HepG2 (cell line): ENCODE measurements around the gene CLDN9. TPM values are rescaled to one million over a fixed set of nuclear protein-coding genes. Genes with fewer than 3 reads are reported as not detected.

Source experiments
- ARNTL ChIP-seq: sonication (generic); formaldehyde crosslinking; IDR thresholded peaks from 2 replicates; pipeline ENCODE4 v1.4.0; 2020; ENCODE audit warnings: mild to moderate bottlenecking, missing genetic modification reagents
- ATF6 ChIP-seq: sonication (generic); formaldehyde crosslinking; conservative IDR thresholded peaks from 2 replicates; pipeline ENCODE4 v1.4.0; 2020; ENCODE audit warnings: missing genetic modification reagents
- CBFB ChIP-seq: sonication (generic); formaldehyde crosslinking; IDR thresholded peaks from 2 replicates; pipeline ENCODE4 v1.4.0; 2020; ENCODE audit warnings: missing genetic modification reagents
- ETV6 ChIP-seq: sonication (generic); formaldehyde crosslinking; conservative IDR thresholded peaks from 2 replicates; pipeline ENCODE4 v1.4.0; 2020; ENCODE audit warnings: missing genetic modification reagents
- GATAD1 ChIP-seq: IDR thresholded peaks from 2 replicates; pipeline ENCODE4 v1.6.1; 2016; ENCODE audit warnings: missing genetic modification reagents, missing compliant biosample characterization
- KLF9 ChIP-seq: IDR thresholded peaks from 2 replicates; pipeline ENCODE4 v1.6.1; 2016; ENCODE audit warnings: low read depth
- NCOA2 ChIP-seq: sonication (generic); formaldehyde crosslinking; IDR thresholded peaks from 2 replicates; pipeline ENCODE4 v1.8.0; 2022; ENCODE audit warnings: inconsistent platforms
- NONO ChIP-seq, 2 experiments: fragments of 450-650 bp in 1 of 2; sonication (generic) in 1 of 2; formaldehyde crosslinking in 1 of 2; IDR thresholded peaks in 1 of 2; conservative IDR thresholded peaks in 1 of 2; 2 replicates each; pipeline versions ENCODE4 v1.6.1 to v1.8.0; 2017 to 2022; ENCODE audit warnings: mild to moderate bottlenecking in 1 of 2, missing genetic modification reagents in 1 of 2, moderate library complexity in 1 of 2
- PAWR ChIP-seq: sonication (generic); formaldehyde crosslinking; IDR thresholded peaks from 2 replicates; pipeline ENCODE4 v1.4.0; 2020; ENCODE audit warnings: missing genetic modification reagents, mild to moderate bottlenecking, borderline replicate concordance
- RNF2 ChIP-seq: fragments of 450-650 bp; conservative IDR thresholded peaks from 2 replicates; pipeline ENCODE4 v1.6.1; 2016; ENCODE audit warnings: low read depth
- SKI ChIP-seq: fragments of 450-650 bp; IDR thresholded peaks from one replicate; pipeline ENCODE4 v1.6.1; 2018; ENCODE audit warnings: mild to moderate bottlenecking; ENCODE audit not compliant: partially characterized antibody
- TCF7 ChIP-seq: sonication (generic); IDR thresholded peaks from 2 replicates; pipeline ENCODE4 v1.6.1; 2016; ENCODE audit warnings: antibody characterized with exemption, low read depth
- ZC3H13 ChIP-seq: sonication (generic); formaldehyde crosslinking; IDR thresholded peaks from 2 replicates; pipeline ENCODE4 v1.8.1; 2023; ENCODE audit warnings: mild to moderate bottlenecking, missing genetic modification reagents, moderate library complexity
- ZNF101 ChIP-seq: sonication (generic); formaldehyde crosslinking; IDR thresholded peaks from 2 replicates; pipeline ENCODE4 v1.4.0; 2020; ENCODE audit warnings: mild to moderate bottlenecking, low read depth, missing genetic modification reagents, borderline replicate concordance
- ZNF274 ChIP-seq: sonication (generic); formaldehyde crosslinking; IDR thresholded peaks from 2 replicates; pipeline ENCODE4 v1.5.1; 2020; ENCODE audit warnings: mild to moderate bottlenecking, missing genetic modification reagents
- ZNF292 ChIP-seq: sonication (generic); formaldehyde crosslinking; IDR thresholded peaks from 2 replicates; pipeline ENCODE4 v1.8.1; 2022; ENCODE audit warnings: mild to moderate bottlenecking, low read depth, missing genetic modification reagents, borderline replicate concordance
- ZNF382 ChIP-seq: sonication (generic); formaldehyde crosslinking; IDR thresholded peaks from 2 replicates; pipeline ENCODE4 v1.5.0; 2020; ENCODE audit warnings: missing genetic modification reagents, mild to moderate bottlenecking, borderline replicate concordance
- ZNF530 ChIP-seq: sonication (generic); formaldehyde crosslinking; IDR thresholded peaks from 2 replicates; pipeline ENCODE4 v1.5.0; 2020; ENCODE audit warnings: low read depth, mild to moderate bottlenecking, missing genetic modification reagents
- ZNF609 ChIP-seq: sonication (generic); formaldehyde crosslinking; IDR thresholded peaks from 2 replicates; pipeline ENCODE4 v1.4.0; 2020; ENCODE audit warnings: mild to moderate bottlenecking, missing genetic modification reagents, borderline replicate concordance
- ZNF687 ChIP-seq: sonication (generic); formaldehyde crosslinking; IDR thresholded peaks from 2 replicates; pipeline ENCODE4 v1.5.1; 2020; ENCODE audit warnings: mild to moderate bottlenecking, missing genetic modification reagents, moderate library complexity
- polyA plus RNA-seq, 8 experiments: library from polyadenylated mRNA; depleted of rRNA in 3 of 8; stranded (reverse) in 7 of 8; unstranded in 1 of 8; fragments of >200 nt; fragmentation: Illumina TruSeq in 4 of 8; extraction: Trizol in 4 of 8; gene quantifications; 2 replicates each; pipeline versions ENCODE4 v1.2.1 to v1.2.3, GENCODE V29; 2011 to 2016; ENCODE audit warnings: low read depth in 4 of 8, missing spikeins in 1 of 8, mixed read lengths in 1 of 8; ENCODE audit not compliant: insufficient read depth in 1 of 8
- total RNA-seq, 5 experiments: library from RNA; depleted of rRNA; stranded (reverse); fragments of >200 nt; fragmentation: Illumina TruSeq; extraction: Trizol; gene quantifications; 2 replicates each; pipeline ENCODE4 v1.2.3, GENCODE V29; 2016; ENCODE audit warnings: low read depth in 1 of 5

Gene CLDN9
- total and polyA plus RNA-seq, 2 of the 13 experiments (the other 11 are each of a cell fraction or from before 2014, with no cell fraction given), result 0.15 to 0.26 TPM

DNA sequence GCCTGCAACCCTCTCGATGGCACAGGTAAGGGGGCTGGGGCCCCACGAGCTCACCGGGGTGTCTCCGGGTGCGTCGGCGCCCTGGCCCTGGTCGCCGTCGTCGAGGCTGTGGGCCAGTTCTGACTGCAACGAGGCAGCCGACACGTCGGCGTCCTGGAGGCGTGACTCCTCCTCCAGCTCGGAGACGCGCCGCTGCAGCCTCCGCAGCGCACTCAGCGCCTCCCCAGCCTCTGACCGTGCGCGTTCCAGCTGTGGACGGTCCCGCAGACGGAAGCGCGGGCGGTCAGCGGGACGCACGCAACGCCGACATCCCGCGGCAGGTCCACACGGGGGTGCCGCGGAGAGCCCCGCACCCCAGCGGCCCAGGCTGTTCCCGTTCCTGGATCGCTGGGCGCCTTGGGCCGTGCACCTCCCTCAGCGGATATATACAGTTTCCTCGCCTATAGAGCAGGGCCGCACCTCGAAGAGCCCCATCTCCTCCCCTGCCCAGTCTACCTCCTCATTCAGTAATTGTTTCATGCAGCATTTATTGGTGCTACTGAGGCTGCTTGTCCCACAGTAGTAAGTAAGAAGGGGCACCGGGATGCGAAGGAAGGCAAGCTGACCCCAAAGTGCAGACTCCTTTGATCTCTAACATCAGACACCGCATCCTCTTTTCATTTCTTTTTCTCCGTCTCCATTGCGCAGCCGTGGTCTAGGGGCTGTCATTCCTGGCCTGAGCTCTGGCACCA, 16.9 kb downstream of the CLDN9 start (continued):
- TF ChIP-seq ATF6 (CRISPR knock-in tag) (no peak), CBFB (no peak), ETV6 (CRISPR knock-in tag) (no peak), KLF9 (CRISPR knock-in tag) (no peak), ZNF530 (CRISPR knock-in tag) (no peak), ZNF382 (CRISPR knock-in tag) (no peak), ZC3H13 (no peak), ZNF609 (CRISPR knock-in tag) (no peak), TCF7 (no peak), NONO (IDR thresholded peaks at IDR 0.05) (no peak), NONO (CRISPR knock-in tag; conservative IDR thresholded peaks at IDR 0.05) (no peak), ZNF687 (CRISPR knock-in tag) (peak; percentile 88), SKI (no peak), RNF2 (no peak), GATAD1 (CRISPR knock-in tag) (no peak), ZNF101 (no peak), ZNF274 (CRISPR knock-in tag) (no peak), NCOA2 (CRISPR knock-in tag) (no peak), ARNTL (no peak), PAWR (no peak), ZNF292 (CRISPR knock-in tag) (no peak)
